H1 (cell line): ENCODE data around the gene UNC5B. TPM values are rescaled to one million over a fixed set of nuclear protein-coding genes. Genes with fewer than 3 reads are reported as not detected.
A peak's percentile ranks its signal among the peaks of the same experiment; 100 is the strongest.

Experiments
- CTCF ChIA-PET: fragments of 300-600 bp; sonication (Branson Sonifier 250); formaldehyde crosslinking; loops from one replicate; lab custom pipeline; 2021; ENCODE audit not compliant: partially characterized antibody; lab: Charles Lee
- POLR2A ChIA-PET: fragments of 300-600 bp; sonication (Branson Sonifier 250); formaldehyde crosslinking; loops from one replicate; lab custom pipeline; 2021; ENCODE audit warnings: inconsistent platforms; ENCODE audit not compliant: partially characterized antibody; lab: Charles Lee
- DNase-seq, 2 experiments: peaks; one replicate each; pipeline versions ENCODE4 v3.0.0 to v3.0.0-alpha.2; 2010 to 2022; ENCODE audit warnings: low spot score in 2 of 2, low read depth in 1 of 2, mixed read lengths in 1 of 2
- FAIRE-seq: peaks from 2 replicates; lab custom pipeline; 2011; peaks lifted over from hg19 to GRCh38; lab: Jason Lieb, UNC
- H2AFZ ChIP-seq: 2 replicates; pipeline ENCODE4 v1.8.1; 2012; ENCODE audit warnings: low read length, inconsistent platforms
- H2AK5ac ChIP-seq: 2 replicates; pipeline ENCODE4 v1.6.1; 2013; ENCODE audit warnings: low read depth, low read length
- H2BK120ac ChIP-seq: replicated peaks from 2 replicates; pipeline ENCODE3; 2013; ENCODE audit warnings: low read depth, low read length, inconsistent platforms
- H2BK12ac ChIP-seq: 2 replicates; pipeline ENCODE4 v1.6.1; 2013; ENCODE audit warnings: low read depth, low read length
- H2BK15ac ChIP-seq: 2 replicates; pipeline ENCODE4 v1.6.1; 2013; ENCODE audit warnings: low read length
- H2BK20ac ChIP-seq: 2 replicates; pipeline ENCODE4 v1.6.1; 2013; ENCODE audit warnings: low read length
- H2BK5ac ChIP-seq: 2 replicates; pipeline ENCODE4 v1.6.1; 2013; ENCODE audit warnings: low read depth, low read length
- H3K14ac ChIP-seq: 2 replicates; pipeline ENCODE4 v1.6.1; 2013; ENCODE audit warnings: inconsistent platforms; ENCODE audit not compliant: insufficient read length
- H3K18ac ChIP-seq: 2 replicates; pipeline ENCODE4 v1.6.1; 2013; ENCODE audit warnings: low read length; ENCODE audit errors: extremely low read depth
- H3K23ac ChIP-seq: 2 replicates; pipeline ENCODE4 v1.6.1; 2013; ENCODE audit warnings: inconsistent platforms; ENCODE audit not compliant: insufficient read length
- H3K23me2 ChIP-seq: 2 replicates; pipeline ENCODE4 v1.6.1; 2013; ENCODE audit warnings: low read depth, low read length
- H3K27ac ChIP-seq: 2 replicates; pipeline ENCODE4 v1.6.1; 2011; ENCODE audit warnings: low read depth, low read length, inconsistent platforms
- H3K27me3 ChIP-seq, 4 experiments: replicated peaks in 1 of 4; 1 replicate in 1 of 4; 2 replicates in 3 of 4; pipeline versions ENCODE4 v1.6.1 to v1.8.1; 2011 to 2013; ENCODE audit warnings: low read length in 3 of 4, mild to moderate bottlenecking in 3 of 4, inconsistent platforms in 2 of 4, mixed read lengths in 2 of 4, moderate library complexity in 1 of 4; ENCODE audit not compliant: control insufficient read depth in 3 of 4, insufficient read depth in 3 of 4; ENCODE audit errors: extremely low read depth in 1 of 4
- H3K36me3 ChIP-seq, 4 experiments: 2 replicates each; pipeline versions ENCODE4 v1.6.1 to v1.8.1; 2011 to 2013; ENCODE audit warnings: mild to moderate bottlenecking in 4 of 4, low read length in 3 of 4, moderate library complexity in 2 of 4, control low read depth in 1 of 4, inconsistent platforms in 1 of 4; ENCODE audit not compliant: insufficient read depth in 4 of 4, control insufficient read depth in 2 of 4
- H3K4ac ChIP-seq: replicated peaks from 2 replicates; pipeline ENCODE3; 2013; ENCODE audit warnings: low read length, low read depth, mixed read lengths, inconsistent platforms; ENCODE audit not compliant: insufficient read length
- H3K4me1 ChIP-seq, 4 experiments: replicated peaks in 1 of 4; 1 replicate in 1 of 4; 2 replicates in 3 of 4; pipeline versions ENCODE4 v1.6.1 to v1.8.1; 2011 to 2013; ENCODE audit warnings: low read length in 3 of 4, inconsistent platforms in 2 of 4, mixed read lengths in 1 of 4; ENCODE audit not compliant: insufficient read depth in 4 of 4, control insufficient read depth in 3 of 4
- H3K4me2 ChIP-seq, 2 experiments: 2 replicates each; pipeline versions ENCODE4 v1.6.1 to v1.8.1; 2011 to 2013; ENCODE audit warnings: low read depth in 2 of 2, low read length in 2 of 2, control low read depth in 1 of 2, inconsistent platforms in 1 of 2, mild to moderate bottlenecking in 1 of 2; ENCODE audit not compliant: insufficient read depth in 1 of 2
- H3K4me3 ChIP-seq, 4 experiments: fragments of 200-600, 300-600 bp in 1 of 4; sonication (generic), shearing (Covaris generic), sonication (Bioruptor Twin) in 1 of 4; 2 replicates each; pipeline versions ENCODE4 v1.5.1 to v1.8.1; 2011 to 2016; ENCODE audit warnings: low read length in 4 of 4, low read depth in 3 of 4, control low read depth in 2 of 4, inconsistent platforms in 2 of 4, mild to moderate bottlenecking in 2 of 4, mixed read lengths in 1 of 4, moderate library complexity in 1 of 4; ENCODE audit not compliant: insufficient read depth in 2 of 4; ENCODE audit errors: extremely low read depth in 1 of 4
- H3K56ac ChIP-seq: replicated peaks from 2 replicates; pipeline ENCODE3; 2013; ENCODE audit warnings: low read depth, mild to moderate bottlenecking, mixed read lengths, low read length, inconsistent platforms; ENCODE audit not compliant: insufficient read length
- H3K79me1 ChIP-seq: 2 replicates; pipeline ENCODE4 v1.6.1; 2013; ENCODE audit warnings: low read depth, low read length, control low read depth
- H3K79me2 ChIP-seq, 2 experiments: 2 replicates each; pipeline versions ENCODE4 v1.6.1 to v1.8.1; 2012 to 2013; ENCODE audit warnings: low read length in 2 of 2, mild to moderate bottlenecking in 2 of 2, inconsistent platforms in 1 of 2; ENCODE audit not compliant: insufficient read depth in 2 of 2, control insufficient read depth in 1 of 2
- H3K9ac ChIP-seq, 4 experiments: replicated peaks in 1 of 4; 1 replicate in 1 of 4; 2 replicates in 3 of 4; pipeline versions ENCODE4 v1.6.1 to v1.8.1; 2011 to 2013; ENCODE audit warnings: low read depth in 3 of 4, low read length in 3 of 4, control low read depth in 2 of 4, mild to moderate bottlenecking in 2 of 4, moderate library complexity in 2 of 4, inconsistent platforms in 1 of 4; ENCODE audit errors: extremely low read depth in 1 of 4
- H3K9me3 ChIP-seq, 2 experiments: 2 replicates each; pipeline versions ENCODE4 v1.6.1 to v1.8.1; 2012 to 2013; ENCODE audit warnings: mild to moderate bottlenecking in 2 of 2, moderate library complexity in 2 of 2, control low read depth in 1 of 2, inconsistent platforms in 1 of 2, low read depth in 1 of 2, low read length in 1 of 2, mixed read lengths in 1 of 2; ENCODE audit not compliant: insufficient read depth in 2 of 2
- H4K20me1 ChIP-seq, 2 experiments: replicated peaks in 1 of 2; 2 replicates each; pipeline versions ENCODE3 to v1.8.1; 2011 to 2013; ENCODE audit warnings: inconsistent platforms in 2 of 2, low read length in 2 of 2, mild to moderate bottlenecking in 1 of 2; ENCODE audit not compliant: insufficient read depth in 2 of 2, control insufficient read depth in 1 of 2
- H4K5ac ChIP-seq: 2 replicates; pipeline ENCODE4 v1.6.1; 2013; ENCODE audit warnings: low read length, low read depth, mixed read lengths, inconsistent platforms; ENCODE audit not compliant: insufficient read length
- H4K8ac ChIP-seq: 2 replicates; pipeline ENCODE4 v1.8.0; 2013; ENCODE audit warnings: mild to moderate bottlenecking, moderate library complexity, low read length, inconsistent platforms; ENCODE audit not compliant: insufficient read depth; ENCODE audit errors: extremely low read depth
- H4K91ac ChIP-seq: replicated peaks from 2 replicates; pipeline ENCODE3; 2013; ENCODE audit warnings: low read length, mixed read lengths, inconsistent platforms; ENCODE audit not compliant: insufficient read length
- CTBP2 ChIP-seq: IDR thresholded peaks from 2 replicates; pipeline ENCODE4 v1.7.0; 2011; ENCODE audit warnings: borderline replicate concordance, mild to moderate bottlenecking, moderate library complexity, mixed read lengths, low read length; ENCODE audit not compliant: insufficient read depth, insufficient read length
- MAFK ChIP-seq: IDR thresholded peaks from 2 replicates; pipeline ENCODE4 v1.6.1; 2012; ENCODE audit warnings: low read depth, mild to moderate bottlenecking, improper control_type of control experiment, low read length
- RAD21 ChIP-seq, 2 experiments: IDR thresholded peaks in 1 of 2; conservative IDR thresholded peaks in 1 of 2; 2 replicates each; pipeline ENCODE4 v1.6.1; 2011; ENCODE audit warnings: low read depth in 2 of 2, low read length in 2 of 2, improper control_type of control experiment in 1 of 2, inconsistent platforms in 1 of 2, mild to moderate bottlenecking in 1 of 2, moderate library complexity in 1 of 2
- SIRT6 ChIP-seq: IDR thresholded peaks from one replicate; pipeline ENCODE4 v1.7.1; 2012; ENCODE audit warnings: low read length, inconsistent platforms
- WGBS, 2 experiments: shearing (Covaris generic) in 1 of 2; methylation state at CpG; one replicate each; pipeline versions ENCODE4 v1.1.6 to v1.1.7; 2013 to 2015; ENCODE audit warnings: low lambda C conversion rate in 2 of 2, mixed read lengths in 2 of 2, inconsistent platforms in 1 of 2, low coverage in 1 of 2, missing lambda C conversion rate in 1 of 2; ENCODE audit not compliant: insufficient replicate concordance in 2 of 2, insufficient coverage in 1 of 2, insufficient read length in 1 of 2; ENCODE audit errors: extremely low coverage in 1 of 2, missing lambda C conversion rate in 1 of 2; 5-methylcytosine and 5-hydroxymethylcytosine counted together
- polyA plus RNA-seq, 7 experiments: library from polyadenylated mRNA; depleted of rRNA in 3 of 7; stranded (reverse) in 5 of 7; unstranded in 2 of 7; fragments of >200 nt in 5 of 7; fragments of 200-250 nt in 2 of 7; gene quantifications; 1 replicate in 5 of 7; 2 replicates in 1 of 7; 4 replicates in 1 of 7; pipeline versions ENCODE4 v1.2.1 to v1.2.3, GENCODE V29; 2011 to 2013; ENCODE audit warnings: missing spikeins in 2 of 7, mixed read lengths in 2 of 7
- total RNA-seq: library from RNA; stranded (reverse); fragmentation: NEBNext Ultra II Directional; extraction: Animal tissue kit (Norgen Biotek cat#: 25700); gene quantifications from 2 replicates; pipeline ENCODE4 v1.2.1, GENCODE V29; 2021

UNC5B gene
- total and polyA plus RNA-seq, 2 of the 8 experiments (the other 6 are each of a cell fraction or from before 2014, with no cell fraction given): 27.9 to 31.8 TPM

GRCh38 chr10:71238626-71239025, 26.3 kb downstream of the UNC5B start:
- no peak overlapping the region for H4K5ac ChIP-seq
- H3K23ac ChIP-seq: no peak overlapping the region
- H4K20me1 ChIP-seq: peaks cover 9 to 11% of the 10 kb centered on the region in 2 experiments
- peak overlapping the region; percentile 8; the same call in 1 of the 2 replicates for H2AK5ac ChIP-seq
- H3K9ac ChIP-seq: no peak overlapping the region
- 92% methylated on average over 4 of the region's 4 CpGs; no CpG with 5 or more reads in 1 of the 2 experiments for WGBS, 2 experiments
- no peak overlapping the region for H2AFZ ChIP-seq
- no peak overlapping the region for H2BK120ac ChIP-seq
- H3K27ac ChIP-seq: no peak overlapping the region
- no peak overlapping the region for H2BK20ac ChIP-seq
- H4K8ac ChIP-seq: no peak overlapping the region; the same call in 1 of the 2 replicates
- DNase-seq (no peak), FAIRE-seq (no peak)
- H2BK5ac ChIP-seq: no peak overlapping the region
- H3K23me2 ChIP-seq: no peaks in the 10 kb centered on the region
- H3K79me1 ChIP-seq: peaks cover 16% of the 10 kb centered on the region
- H4K91ac ChIP-seq: no peak overlapping the region
- H3K4me2 ChIP-seq: no peak overlapping the region
- POLR2A ChIA-PET: interaction anchor here (1.2 to 1.6 kb wide), 2 partner anchors 10 to 21 kb away, joined by 3 to 5 read pairs; no protein-coding TSS in a partner anchor
- no peak overlapping the region for H3K18ac ChIP-seq
- CTCF ChIA-PET: interaction anchor here (0.6 to 7.2 kb wide), 6 partner anchors 10 to 497 kb away, joined by 3 to 58 read pairs (median 6); no protein-coding TSS in a partner anchor
- no peaks in the 10 kb centered on the region; a peak in 1 of 7 replicates for H3K27me3 ChIP-seq
- H3K14ac ChIP-seq: no peak overlapping the region
- H2BK15ac ChIP-seq: no peak overlapping the region
- TF ChIP-seq SIRT6: no peak
- TF ChIP-seq MAFK: no peak
- TF ChIP-seq RAD21 (IDR thresholded peaks at IDR 0.05 in 1 of 2, conservative IDR thresholded peaks at IDR 0.05 in 1 of 2; ENCODE audit: low read depth in 2 of 2, low read length in 2 of 2): no peak
- TF ChIP-seq CTBP2: no peak
- no peaks in the 10 kb centered on the region for H3K36me3 ChIP-seq
- no peaks in the 10 kb centered on the region for H3K9me3 ChIP-seq
- no peaks in the 10 kb centered on the region; a peak in 1 of 4 replicates for H3K79me2 ChIP-seq
- H3K56ac ChIP-seq: no peak overlapping the region
- H2BK12ac ChIP-seq: no peak overlapping the region
- H3K4me3 ChIP-seq: no peak overlapping the region
- no peak overlapping the region for H3K4ac ChIP-seq
- peaks cover 7 to 10% (median 10%) of the 10 kb centered on the region in 4 experiments; a peak in 6 of 7 replicates for H3K4me1 ChIP-seq
